Heart left ventricle (tissue), 16 donors: ENCODE results near the gene TECPR2. TPM values are rescaled to one million over a fixed set of nuclear protein-coding genes. Genes with fewer than 3 reads are reported as not detected.

Experiments
- ATAC-seq, 4 donors: fragments of 200-7000 bp; cut with Tn5 transposase; one replicate each; pipeline ENCODE4 v1.9.1; 2020 to 2022; ENCODE audit warnings: moderate library complexity in 4 of 4, mild to moderate bottlenecking in 3 of 4, moderate number of reproducible peaks in 1 of 4
- DNase-seq, 5 donors: peaks; one replicate each; pipeline ENCODE4 v3.0.0-alpha.2; 2020
- H3K27ac ChIP-seq, 12 donors: fragments of 200-600 bp; sonication (generic) in 4 of 12; one replicate each; pipeline versions ENCODE4 v1.5.0 to v1.8.0; 2016 to 2022; ENCODE audit warnings: mild to moderate bottlenecking in 2 of 12
- H3K27me3 ChIP-seq, 9 donors: fragments of 200-600 bp; sonication (generic) in 2 of 9; one replicate each; pipeline versions ENCODE4 v1.5.1 to v1.8.0; 2016 to 2022; ENCODE audit warnings: mild to moderate bottlenecking in 3 of 9
- H3K36me3 ChIP-seq, 9 donors: fragments of 200-600 bp; sonication (generic) in 2 of 9; one replicate each; pipeline versions ENCODE4 v1.5.0 to v1.8.0; 2018 to 2022; ENCODE audit warnings: mild to moderate bottlenecking in 2 of 9
- H3K4me1 ChIP-seq, 12 donors: fragments of 200-600 bp; sonication (generic) in 4 of 12; one replicate each; pipeline versions ENCODE4 v1.5.0 to v1.8.0; 2016 to 2022; ENCODE audit warnings: mild to moderate bottlenecking in 3 of 12
- H3K4me3 ChIP-seq, 12 donors: fragments of 200-600 bp; sonication (generic) in 4 of 12; one replicate each; pipeline versions ENCODE4 v1.5.0 to v1.8.0; 2017 to 2022; ENCODE audit warnings: mild to moderate bottlenecking in 9 of 12, moderate library complexity in 4 of 12
- H3K9me3 ChIP-seq, 12 donors: fragments of 200-600 bp; sonication (generic) in 4 of 12; one replicate each; pipeline versions ENCODE4 v1.5.0 to v1.8.0; 2016 to 2022; ENCODE audit warnings: mild to moderate bottlenecking in 1 of 12
- POLR2A ChIP-seq, 2 donors: fragments of 450-650 bp; IDR thresholded peaks; one replicate each; pipeline ENCODE4 v1.6.1; 2017; ENCODE audit warnings: antibody characterized with exemption in 2 of 2, mild to moderate bottlenecking in 2 of 2, moderate library complexity in 2 of 2
- WGBS, 4 donors: extraction: QIAGEN DNeasy Blood & Tissue Kit in 2 of 4; methylation state at CpG; one replicate each; pipeline versions ENCODE4 v1.1.5 to v1.1.7; 2013 to 2018; 5-methylcytosine and 5-hydroxymethylcytosine counted together
- intact Hi-C, 10 donors: fragments of 100-400 bp; cut with DNase I; formaldehyde crosslinking; loops; one replicate each; pipeline versions ENCODE4 v1.11.1 to v1.14.2; 2022
- polyA plus RNA-seq, 2 donors: library from polyadenylated mRNA; stranded (reverse); fragments of 200-250 nt; gene quantifications; one replicate each; pipeline ENCODE4 v1.2.3, GENCODE V29; 2013
- total RNA-seq, 9 donors: library from RNA; depleted of rRNA in 2 of 9; stranded (reverse); fragments of >200 nt in 2 of 9; fragmentation: NEBNext Ultra II Directional in 3 of 9; extraction: Animal tissue kit (Norgen Biotek cat#: 25700) in 3 of 9; gene quantifications; one replicate each; pipeline versions ENCODE4 v1.1.0 to v1.2.4, GENCODE V29; 2016 to 2023
- TF ChIP-seq, protein P1 (sequence below), 12 donors: fragments of 200-600 bp; sonication (generic) in 4 of 12; IDR thresholded peaks; one replicate each; pipeline versions ENCODE4 v1.5.0 to v1.8.0; 2018 to 2022; ENCODE audit warnings: antibody characterized with exemption in 12 of 12, mild to moderate bottlenecking in 5 of 12
- donor health status: ischemic (EF 13 %, LVEDD 7.1; RV severe dilation, severe dysfunction).
- donor health status: healthy with polysubstance abuse.
- donor health status: DM: no; HTN: yes; CAD: no.
- donor health status: DM: no; HTN: no; CAD: no.
- donor health status: ischemic (EF 25% LVEDD 6.9; RV normal size, moderate dysfunction).
- donor health status: ischemic (EF 25% LVEDD 5.7; RV mildly dilated, moderate dysfunction).
- donor health status: healthy.
- donor health status: DM: yes; HTN: yes; CAD: no.
- donor health status: ischemic (EF 35%, LVEDD 5.7; RV mildly dilated, moderate dysfunction).
- donor health status: nonischemic (EF 11% LVEDD 7.7; RV severe dilation, severe dysfunction).
- donor health status: DM: yes; HTN: yes; CAD: no.
- donor health status: PGD.
- donor health status: ischemic (EF 29% LVEDD 5.4; RV normal size, mild dysfunction).
- donor health status: nonischemic (EF 23%, LVEDD 6.1; RV moderate dilation, normal function).

TECPR2 gene
- total and polyA plus RNA-seq, 11 donors: 9.9 to 30.6 (median 22.3) TPM

DNA sequence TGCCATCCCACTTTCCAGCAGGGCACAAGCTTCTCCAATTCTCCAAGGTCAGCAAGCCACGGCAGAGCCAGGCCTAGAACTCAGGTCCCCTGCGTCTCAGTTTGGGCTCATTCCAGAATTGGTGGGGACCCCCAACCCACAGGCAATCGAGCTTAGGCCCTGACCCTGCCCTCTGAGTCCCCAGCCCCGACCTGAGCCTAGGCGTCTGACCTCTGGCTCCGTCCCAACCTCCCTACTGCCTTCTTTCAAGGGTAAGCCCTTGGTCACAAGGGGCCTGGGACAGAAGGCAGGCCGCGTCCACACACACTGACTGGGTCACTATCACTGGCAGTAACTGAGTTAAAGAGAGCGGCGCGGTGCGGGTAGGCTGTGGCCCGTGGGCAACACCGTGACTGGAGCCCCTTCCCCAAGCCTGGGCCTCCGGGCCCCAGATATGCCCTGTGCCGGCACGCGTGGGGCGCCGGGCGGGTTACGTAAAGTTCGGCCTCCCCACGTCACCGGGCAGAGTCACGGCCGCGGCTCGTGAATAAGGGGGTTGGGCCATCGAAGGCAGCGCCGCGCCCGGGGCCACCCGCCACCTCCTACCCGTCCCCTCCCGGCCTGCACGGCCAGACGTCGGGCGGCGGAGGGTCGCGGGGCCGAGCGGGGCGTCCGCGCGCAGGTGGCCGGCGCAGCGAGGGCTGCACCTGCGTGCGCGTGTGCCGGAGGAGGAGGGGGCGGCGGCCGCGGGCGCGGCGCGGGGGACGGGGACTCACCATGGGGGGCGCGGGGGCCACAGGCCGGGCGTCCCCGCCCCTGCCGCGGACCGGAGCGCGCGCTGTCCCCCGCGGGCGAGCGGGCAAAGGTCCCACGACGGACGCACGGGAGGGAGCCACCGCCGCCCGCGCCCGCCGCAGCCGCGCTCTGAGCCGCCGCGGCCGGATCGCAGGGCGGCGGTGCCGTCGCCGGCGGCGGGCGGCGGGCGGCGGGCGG, 146.3 kb downstream of the TECPR2 start:
- DNase-seq (peak; percentile 71 to 85 (median 83)), ATAC-seq (peak; percentile 3 to 62 (median 14))
- Histone ChIP-seq H3K27ac (peak overlapping the region; percentile 87 to 100 (median 96)), H3K4me1 (peaks cover 0 to 51% (median 20%) of the 10 kb centered on the region in 12 donors), H3K4me3 (peak overlapping the region; percentile 37 to 90 (median 64)), H3K9me3 (no peaks in the 10 kb centered on the region), H3K36me3 (peaks cover 0 to 19% (median 12%) of the 10 kb centered on the region in 9 donors), H3K27me3 (no peaks in the 10 kb centered on the region)
- peak in 1 of 2 donors; percentile 32 for TF ChIP-seq POLR2A (IDR thresholded peaks at IDR 0.05)
- TF ChIP-seq, protein P1, sequence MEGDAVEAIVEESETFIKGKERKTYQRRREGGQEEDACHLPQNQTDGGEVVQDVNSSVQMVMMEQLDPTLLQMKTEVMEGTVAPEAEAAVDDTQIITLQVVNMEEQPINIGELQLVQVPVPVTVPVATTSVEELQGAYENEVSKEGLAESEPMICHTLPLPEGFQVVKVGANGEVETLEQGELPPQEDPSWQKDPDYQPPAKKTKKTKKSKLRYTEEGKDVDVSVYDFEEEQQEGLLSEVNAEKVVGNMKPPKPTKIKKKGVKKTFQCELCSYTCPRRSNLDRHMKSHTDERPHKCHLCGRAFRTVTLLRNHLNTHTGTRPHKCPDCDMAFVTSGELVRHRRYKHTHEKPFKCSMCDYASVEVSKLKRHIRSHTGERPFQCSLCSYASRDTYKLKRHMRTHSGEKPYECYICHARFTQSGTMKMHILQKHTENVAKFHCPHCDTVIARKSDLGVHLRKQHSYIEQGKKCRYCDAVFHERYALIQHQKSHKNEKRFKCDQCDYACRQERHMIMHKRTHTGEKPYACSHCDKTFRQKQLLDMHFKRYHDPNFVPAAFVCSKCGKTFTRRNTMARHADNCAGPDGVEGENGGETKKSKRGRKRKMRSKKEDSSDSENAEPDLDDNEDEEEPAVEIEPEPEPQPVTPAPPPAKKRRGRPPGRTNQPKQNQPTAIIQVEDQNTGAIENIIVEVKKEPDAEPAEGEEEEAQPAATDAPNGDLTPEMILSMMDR (IDR thresholded peaks at IDR 0.05): no peak
- 3 to 13% (median 5%) methylated on average over 15 to 110 of the region's 110 CpGs for WGBS, 4 donors
- intact Hi-C loops: no loop called here

DNA sequence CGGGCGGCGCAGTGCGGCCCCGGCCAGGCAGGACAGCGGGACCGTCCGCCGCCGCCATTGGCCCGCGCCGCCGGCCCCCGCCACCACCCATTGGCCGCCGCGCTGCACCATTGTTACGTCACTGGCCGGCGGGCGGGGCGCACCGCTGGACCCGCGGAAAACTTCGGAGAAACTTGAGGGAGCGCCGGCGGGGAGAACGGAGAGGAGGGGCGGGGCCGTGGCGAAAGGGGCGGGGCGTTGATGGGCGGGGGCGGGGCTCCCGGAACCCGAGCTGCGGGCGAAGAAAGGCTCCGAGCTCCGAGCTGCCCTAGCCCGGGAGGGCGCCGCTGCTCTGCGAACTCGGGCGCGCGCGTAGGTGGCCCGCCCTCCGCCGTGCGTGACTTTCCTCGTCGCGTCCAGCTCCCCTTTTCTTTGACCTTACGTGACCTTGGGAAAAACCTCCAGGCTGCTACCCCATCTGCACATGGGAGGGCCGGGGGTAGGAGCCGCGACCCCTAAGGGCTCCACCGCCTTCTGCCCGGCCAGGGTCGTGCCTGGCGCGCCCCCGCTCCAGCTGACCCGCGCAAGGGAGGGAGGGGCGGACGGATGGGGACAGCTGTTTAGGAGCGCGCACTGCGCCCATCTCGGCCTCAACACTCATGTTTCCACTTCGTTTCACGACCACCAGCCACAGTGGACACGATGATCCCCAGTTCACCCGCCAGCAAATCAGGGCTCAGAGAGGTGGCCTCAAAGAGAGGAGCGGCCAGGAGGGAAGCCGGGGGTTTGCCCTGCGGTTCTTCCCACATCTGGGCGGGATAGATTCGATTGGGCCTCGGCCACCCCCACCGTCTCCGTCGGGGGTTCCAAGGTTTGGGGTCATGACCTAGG, 147.2 kb downstream of the TECPR2 start, which contains the start of gene ANKRD9:
Gene ANKRD9, minus strand, starts transcription at position 31 of the 870 bp plus-strand sequence. CDS start 1,887 bp downstream, outside the sequence.
- peak; percentile 96 to 98 (median 97) for DNase-seq
- intact Hi-C loops: loop anchor here in 3 of 10 donors (10.0 kb wide), 2 partner anchors 145 to 185 kb away; partner anchors contain the start of genes CINP (in 3 of the 3) and TECPR2 (in 3 of the 3)
- Histone ChIP-seq H3K27ac (peak within 1 kb of the TSS; percentile 88 to 100 (median 96)), H3K4me1 (peaks cover 0 to 42% (median 14%) of the 10 kb centered on the region in 12 donors), H3K4me3 (peak within 1 kb of the TSS; percentile 47 to 90 (median 72)), H3K36me3 (peaks cover 0 to 19% (median 12%) of the 10 kb centered on the region in 9 donors), H3K27me3 (no peaks in the 10 kb centered on the region), H3K9me3 (no peaks in the 10 kb centered on the region)
- 3 to 6% (median 5%) methylated on average over 50 to 91 of the region's 91 CpGs for WGBS, 4 donors
- peak; percentile 68 to 83 (median 74) for ATAC-seq
- peak in 1 of 2 donors; percentile 60 for TF ChIP-seq POLR2A (IDR thresholded peaks at IDR 0.05)
- TF ChIP-seq, protein P1 (IDR thresholded peaks at IDR 0.05): peak in 3 of 12 donors; percentile 14 to 18 (median 17)

DNA sequence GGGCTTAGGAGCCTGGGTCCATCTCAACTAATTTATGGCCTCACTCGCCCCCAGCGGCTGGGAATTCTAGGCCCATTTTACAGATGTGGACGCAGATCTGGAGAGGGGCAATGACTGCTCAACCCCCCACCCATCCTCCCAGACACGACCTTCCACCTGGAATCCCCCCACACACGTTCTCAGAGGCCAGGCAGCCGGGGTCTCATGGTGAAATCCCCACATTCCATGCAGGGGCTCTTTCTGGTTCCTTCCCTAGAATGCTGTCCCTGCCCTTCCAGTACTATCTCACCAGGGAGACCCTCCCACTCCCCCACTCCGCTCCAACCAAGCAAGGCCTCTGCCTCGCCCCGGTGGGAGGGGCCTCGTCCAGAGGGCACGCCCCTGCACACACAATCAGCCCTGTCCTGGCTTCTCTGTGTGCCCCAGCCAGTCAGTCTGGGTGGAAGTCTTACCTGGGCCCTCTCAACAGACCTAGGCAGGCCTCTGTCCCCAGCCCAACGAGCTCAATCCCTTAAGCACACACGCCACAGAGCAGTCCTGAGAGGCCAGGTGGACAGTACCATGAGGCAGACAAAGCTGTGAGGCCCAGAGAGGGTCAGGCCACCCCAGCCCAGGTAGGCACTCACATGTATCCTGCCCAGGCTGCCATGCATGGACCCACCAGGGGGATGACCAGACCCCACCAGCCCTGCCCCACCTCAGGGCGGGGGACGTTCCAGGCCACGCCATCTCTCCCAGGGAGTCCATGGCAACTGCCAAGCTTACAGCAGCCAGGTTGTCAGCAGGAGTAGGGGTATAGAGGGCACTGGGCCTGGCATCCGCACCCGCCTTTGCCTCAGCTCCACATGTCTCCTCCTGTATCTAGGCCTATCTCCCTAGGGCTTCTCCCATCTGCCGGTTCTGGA, 148.1 kb downstream of the TECPR2 start:
- intact Hi-C loops: loop anchor here in 3 of 10 donors (10.0 kb wide), 2 partner anchors 146 to 186 kb away; partner anchors contain the start of genes CINP (in 3 of the 3) and TECPR2 (in 3 of the 3)
- Histone ChIP-seq H3K36me3 (peaks cover 0 to 19% (median 11%) of the 10 kb centered on the region in 9 donors), H3K27ac (peak overlapping the region in 11 of 12 donors; percentile 81 to 97 (median 93)), H3K4me1 (peaks cover 0 to 33% (median 13%) of the 10 kb centered on the region in 12 donors), H3K27me3 (no peaks in the 10 kb centered on the region), H3K9me3 (no peaks in the 10 kb centered on the region), H3K4me3 (peak overlapping the region in 9 of 12 donors; percentile 57 to 90 (median 72))
- no peak for TF ChIP-seq POLR2A (IDR thresholded peaks at IDR 0.05)
- 69 to 78% (median 74%) methylated on average over 16 to 19 of the region's 19 CpGs for WGBS, 4 donors
- ATAC-seq (peak in 3 of 4 donors; percentile 12 to 43 (median 23)), DNase-seq (peak in 2 of 5 donors; percentile 60 to 78)
